Head of caudate nucleus (tissue), 42 donors: ENCODE data around the gene WNT3.

ENCODE experiments used
- DNase-seq, 42 donors: peaks; one replicate each; pipeline versions ENCODE4 v3.0.0 to v3.0.0-alpha.2; 2020 to 2021; ENCODE audit warnings: mixed read lengths in 7 of 42
- intact Hi-C: fragments of 100-400 bp; cut with DNase I; formaldehyde crosslinking; loops from one replicate; pipeline ENCODE4 v1.15.0; 2022

The WNT3 gene

GRCh38 chr17:46722662-46723285 is 95.7 kb downstream of the WNT3 start:
- intact Hi-C loops: no loop called here
- no peak for DNase-seq

- intact Hi-C loops: no loop called here
- DNase-seq: no peak
Measured at GRCh38 chr17:46720408-46720807, 98.1 kb downstream of the WNT3 start.

GRCh38 chr17:46719891-46720290 is 98.6 kb downstream of the WNT3 start:
- DNase-seq: no peak
- intact Hi-C loops: no loop called here

- intact Hi-C loops: no loop called here
- no peak for DNase-seq
Measured at GRCh38 chr17:46717999-46718398, 100.5 kb downstream of the WNT3 start.
